Muscle of leg (tissue), 11 donors: Measurements from ENCODE around the gene KLHL41. TPM values are rescaled to one million over a fixed set of nuclear protein-coding genes. Genes with fewer than 3 reads are reported as not detected.
A peak's percentile ranks its signal among the peaks of the same experiment; 100 is the strongest.
"Not testable (repeated sequence)": the region's sequence is repeated elsewhere in the genome, so short reads cannot be mapped to it uniquely, and the experiment has no call there.

ENCODE experiments used
- DNase-seq: peaks from one replicate; pipeline ENCODE4 v3.0.0; 2013
- H3K27ac ChIP-seq: one replicate; pipeline ENCODE4 v1.5.1; 2013; ENCODE audit warnings: mild to moderate bottlenecking, low read length, control low read depth
- H3K27me3 ChIP-seq: one replicate; pipeline ENCODE4 v1.6.1; 2013; ENCODE audit warnings: low read length; ENCODE audit not compliant: control insufficient read depth, insufficient read depth
- H3K36me3 ChIP-seq: one replicate; pipeline ENCODE4 v1.6.1; 2013; ENCODE audit warnings: low read length; ENCODE audit not compliant: control insufficient read depth, insufficient read depth
- H3K4me1 ChIP-seq: one replicate; pipeline ENCODE4 v1.6.1; 2013; ENCODE audit warnings: low read length; ENCODE audit not compliant: control insufficient read depth, insufficient read depth
- H3K4me3 ChIP-seq: one replicate; pipeline ENCODE4 v1.5.1; 2013; ENCODE audit warnings: low read length, control low read depth
- H3K9me3 ChIP-seq: replicated peaks from 2 replicates; pipeline ENCODE4 v1.6.1; 2013; ENCODE audit warnings: low read depth, low read length; ENCODE audit not compliant: control insufficient read depth
- WGBS: methylation state at CpG from one replicate; pipeline ENCODE4 v1.1.5; 2013; ENCODE audit warnings: missing lambda C conversion rate; ENCODE audit not compliant: insufficient coverage; 5-methylcytosine and 5-hydroxymethylcytosine counted together
- polyA plus RNA-seq, 8 donors: library from polyadenylated mRNA; unstranded; fragments of 120-200 nt; gene quantifications; one replicate each; pipeline versions ENCODE4 v1.2.1 to v1.2.3, GENCODE V29; 2013; ENCODE audit warnings: inconsistent platforms in 1 of 8, low replicate concordance in 1 of 8; ENCODE audit not compliant: insufficient read length in 8 of 8, insufficient read depth in 1 of 8
- total RNA-seq: library from RNA; stranded (reverse); fragments of 120-200 nt; gene quantifications from one replicate; pipeline ENCODE4 v1.2.4, GENCODE V29; 2013

The KLHL41 gene
- total and polyA plus RNA-seq, 9 donors = 2,102 to 3,717 (median 2,863) TPM

DNA sequence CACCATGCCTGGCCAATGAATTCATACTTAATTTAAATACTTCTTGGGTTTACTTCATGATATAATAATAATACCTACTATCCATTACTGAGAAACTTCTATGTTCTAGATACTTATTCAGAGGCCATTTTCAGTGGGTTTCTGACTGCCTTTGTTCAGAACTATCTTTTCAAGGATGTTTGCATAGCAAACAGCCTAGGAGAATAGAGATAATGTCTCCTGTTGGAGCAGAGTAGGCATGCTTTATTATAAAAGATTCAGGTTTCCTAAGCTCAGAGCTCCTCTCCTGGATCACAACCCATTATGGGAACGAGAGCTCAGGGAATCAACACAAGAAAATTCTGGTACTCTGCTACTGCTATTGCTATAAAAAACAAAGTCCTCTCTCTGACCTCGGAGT lies 53.0 kb downstream of the KLHL41 start:
- Histone ChIP-seq H3K27ac (no peak overlapping the region), H3K27me3 (no peaks in the 10 kb centered on the region), H3K4me1 (no peaks in the 10 kb centered on the region), H3K36me3 (peaks cover 3% of the 10 kb centered on the region), H3K9me3 (no peaks in the 10 kb centered on the region), H3K4me3 (no peak overlapping the region)
- DNase-seq = no peak
- 100% methylated on average over 2 of the region's 2 CpGs for WGBS

DNA sequence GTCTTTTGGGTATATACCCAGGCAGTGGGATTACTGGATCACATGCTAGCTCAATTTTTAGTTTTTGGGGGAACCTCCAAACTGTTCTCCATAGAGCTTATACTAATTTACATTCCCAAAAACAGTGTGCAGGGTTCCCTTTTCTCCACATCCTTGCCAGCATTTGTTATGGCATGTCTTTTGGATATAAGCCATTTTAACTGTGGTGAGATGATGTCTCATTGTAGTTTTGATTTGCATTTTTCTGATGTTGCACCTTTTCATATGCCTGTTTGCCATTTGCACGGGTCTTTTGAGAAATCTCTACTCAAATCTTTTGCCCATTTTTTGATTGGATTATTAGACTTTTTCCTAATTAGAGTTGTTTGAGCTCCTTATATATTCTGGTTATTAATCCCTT lies 56.2 kb downstream of the KLHL41 start:
- Histone ChIP-seq H3K27me3 (no peaks in the 10 kb centered on the region), H3K9me3 (no peaks in the 10 kb centered on the region), H3K4me3 (no peak overlapping the region), H3K27ac (no peak overlapping the region), H3K4me1 (no peaks in the 10 kb centered on the region), H3K36me3 (no peaks in the 10 kb centered on the region)
- no peak for DNase-seq
- no CpG with 5 or more reads among the region's 1 CpG for whole genome bisulfite sequencing

GRCh38 chr2:169569948-169570347 lies 60.4 kb downstream of the KLHL41 start:
- no peak for DNase-seq
- no CpG with 5 or more reads among the region's 2 CpGs for WGBS

GRCh38 chr2:169570752-169571151 lies 61.2 kb downstream of the KLHL41 start:
- not testable (repeated sequence) for DNase-seq, H3K36me3 ChIP-seq, H3K9me3 ChIP-seq, H3K4me1 ChIP-seq, H3K4me3 ChIP-seq, H3K27me3 ChIP-seq, H3K27ac ChIP-seq
- WGBS = no CpG with 5 or more reads among the region's 4 CpGs

More at GRCh38 chr2:169569948-169570347, 60.4 kb downstream of the KLHL41 start:
- Histone ChIP-seq H3K27ac (no peak overlapping the region), H3K9me3 (no peaks in the 10 kb centered on the region), H3K4me1 (peaks cover 3% of the 10 kb centered on the region), H3K4me3 (no peak overlapping the region), H3K27me3 (no peaks in the 10 kb centered on the region), H3K36me3 (no peaks in the 10 kb centered on the region)

- H3K36me3 ChIP-seq = no peaks in the 10 kb centered on the region
- 80% methylated on average over 1 of the region's 3 CpGs for WGBS
- no peak overlapping the region for H3K4me3 ChIP-seq
- no peak overlapping the region for H3K27ac ChIP-seq
- DNase-seq = no peak
- no peaks in the 10 kb centered on the region for H3K27me3 ChIP-seq
- no peaks in the 10 kb centered on the region for H3K9me3 ChIP-seq
- H3K4me1 ChIP-seq = peaks cover 3% of the 10 kb centered on the region
Observed at GRCh38 chr2:169571571-169571970, 62.1 kb downstream of the KLHL41 start.

DNA sequence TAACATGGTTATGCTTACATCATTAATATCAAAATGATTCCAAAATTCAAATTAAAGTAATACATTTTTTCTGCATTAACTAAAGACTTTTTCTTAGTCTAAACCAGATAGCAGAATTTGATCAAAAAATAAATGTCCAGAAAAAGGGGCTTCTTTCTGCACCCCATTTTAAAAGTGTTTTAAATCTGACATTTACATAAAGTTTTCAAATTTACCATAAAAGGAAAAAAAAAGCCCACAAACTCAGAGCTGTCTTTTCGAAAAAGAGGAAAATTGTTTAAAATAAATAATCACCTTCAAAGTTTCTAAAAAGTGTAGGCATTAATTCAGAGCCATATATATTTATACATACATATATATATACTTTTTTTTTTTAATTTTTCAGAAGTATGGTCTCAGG lies 62.7 kb downstream of the KLHL41 start:
- Histone ChIP-seq H3K27me3 (no peaks in the 10 kb centered on the region), H3K36me3 (no peaks in the 10 kb centered on the region), H3K9me3 (no peaks in the 10 kb centered on the region), H3K27ac (no peak overlapping the region), H3K4me3 (no peak overlapping the region), H3K4me1 (peaks cover 3% of the 10 kb centered on the region)
- no peak for DNase-seq
- no CpG with 5 or more reads among the region's 1 CpG for WGBS

DNA sequence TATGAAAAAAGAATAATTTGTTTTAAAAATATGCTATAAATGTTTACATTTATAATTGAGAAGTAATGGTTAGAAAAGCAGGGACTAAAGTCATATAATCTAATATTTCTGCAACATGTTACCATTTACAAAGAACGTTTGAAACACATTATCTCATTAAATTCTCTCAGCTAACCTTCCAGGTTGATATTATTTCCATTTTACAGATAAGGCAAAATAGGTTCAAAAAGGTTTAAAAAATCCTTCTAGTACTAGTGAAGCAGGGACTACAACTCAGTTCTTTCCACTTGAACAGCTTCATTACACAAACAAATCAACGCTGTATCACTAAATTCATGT lies 63.3 kb downstream of the KLHL41 start:
- H3K36me3 ChIP-seq = no peaks in the 10 kb centered on the region
- H3K27me3 ChIP-seq = no peaks in the 10 kb centered on the region
- H3K4me1 ChIP-seq = peaks cover 3% of the 10 kb centered on the region
- H3K4me3 ChIP-seq = peak overlapping the region; percentile 82
- DNase-seq = no peak
- H3K27ac ChIP-seq = no peak overlapping the region
- H3K9me3 ChIP-seq = no peaks in the 10 kb centered on the region
- 20% methylated on average over 1 of the region's 2 CpGs for WGBS

DNA sequence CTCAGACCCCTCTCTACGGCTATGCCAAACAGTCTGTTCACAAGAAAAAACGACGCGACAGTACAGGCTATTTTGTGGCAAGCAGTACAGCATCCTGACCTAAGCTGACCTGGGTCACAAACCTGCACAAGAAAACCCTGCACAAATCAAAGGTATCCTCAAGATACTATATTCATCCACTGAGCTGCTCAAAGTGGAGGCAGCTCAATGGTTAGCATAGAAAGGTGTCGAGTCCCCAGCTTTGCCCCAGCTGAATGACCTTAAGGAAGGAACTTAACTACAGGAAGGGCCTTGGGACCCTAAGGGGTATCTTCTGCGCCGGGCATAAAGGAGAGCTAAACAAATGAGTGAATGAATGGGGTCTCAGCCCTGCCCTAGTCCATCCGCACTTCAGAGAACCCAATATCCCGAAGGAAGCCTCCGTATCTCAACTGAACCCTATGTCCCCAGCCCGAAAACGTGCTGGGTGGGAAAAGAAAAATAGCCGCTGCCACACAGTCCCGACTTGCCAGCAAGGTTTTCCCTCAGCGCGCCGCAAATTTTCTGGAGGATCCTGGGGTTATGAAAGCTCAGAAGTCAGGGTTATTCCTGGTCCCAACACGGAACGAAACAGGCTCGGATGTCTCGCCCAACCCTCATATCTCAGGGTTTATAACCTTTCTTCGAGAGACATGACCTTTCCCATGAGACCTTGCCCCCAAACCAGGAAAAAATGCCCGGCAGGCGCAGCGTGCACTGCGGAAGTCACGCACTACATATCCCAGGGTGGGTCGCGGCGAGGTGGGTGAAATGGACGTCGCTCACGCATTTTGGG lies 63.9 kb downstream of the KLHL41 start, which contains the start of gene FASTKD1:
Gene FASTKD1 (minus strand): TSS at position 706 of the 814 bp plus-strand sequence. CDS start 1,836 bp downstream, outside the sequence.
- H3K36me3 ChIP-seq = no peaks in the 10 kb centered on the region
- H3K4me3 ChIP-seq = peak within 1 kb of the TSS; percentile 82
- H3K4me1 ChIP-seq = peaks cover 3% of the 10 kb centered on the region
- WGBS = 1% methylated on average over 20 of the region's 33 CpGs
- peak; percentile 96 for DNase-seq
- H3K27ac ChIP-seq = peak within 1 kb of the TSS; percentile 79
- H3K9me3 ChIP-seq = no peaks in the 10 kb centered on the region
- no peaks in the 10 kb centered on the region for H3K27me3 ChIP-seq

DNA sequence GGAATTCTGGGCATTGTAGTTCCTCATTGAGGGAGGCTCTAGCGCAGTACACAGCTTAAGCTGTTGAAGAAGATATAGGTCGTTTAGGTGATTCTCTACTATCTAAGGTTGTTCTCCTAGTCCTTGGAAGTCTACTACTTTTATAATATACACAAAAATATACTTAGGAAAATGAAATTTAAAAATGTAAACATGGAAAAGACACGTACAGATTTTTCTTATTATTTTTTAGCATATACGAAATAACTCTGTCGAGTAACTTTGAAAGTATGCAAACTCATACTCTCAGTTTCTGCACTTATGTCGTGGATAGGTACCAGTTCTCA lies 64.4 kb downstream of the KLHL41 start:
- WGBS = no CpG with 5 or more reads among the region's 6 CpGs
- DNase-seq = no peak
- H3K36me3 ChIP-seq = no peaks in the 10 kb centered on the region
- H3K9me3 ChIP-seq = no peaks in the 10 kb centered on the region
- peaks cover 3% of the 10 kb centered on the region for H3K4me1 ChIP-seq
- H3K27ac ChIP-seq = no peak overlapping the region
- H3K27me3 ChIP-seq = no peaks in the 10 kb centered on the region
- H3K4me3 ChIP-seq = peak overlapping the region; percentile 82

DNA sequence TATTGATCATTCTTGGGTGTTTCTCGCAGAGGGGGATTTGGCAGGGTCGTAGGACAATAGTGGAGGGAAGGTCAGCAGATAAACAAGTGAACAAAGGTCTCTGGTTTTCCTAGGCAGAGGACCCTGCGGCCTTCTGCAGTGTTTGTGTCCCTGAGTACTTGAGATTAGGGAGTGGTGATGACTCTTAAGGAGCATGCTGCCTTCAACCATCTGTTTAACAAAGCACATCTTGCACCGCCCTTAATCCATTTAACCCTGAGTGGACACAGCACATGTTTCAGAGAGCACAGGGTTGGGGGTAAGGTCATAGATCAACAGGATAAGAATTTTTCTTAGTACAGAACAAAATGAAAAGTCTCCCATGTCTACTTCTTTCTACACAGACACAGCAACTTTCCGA lies 65.0 kb downstream of the KLHL41 start:
- not testable (repeated sequence) for DNase-seq, H3K27me3 ChIP-seq, H3K4me1 ChIP-seq, H3K36me3 ChIP-seq, H3K4me3 ChIP-seq, H3K9me3 ChIP-seq, H3K27ac ChIP-seq
- no CpG with 5 or more reads among the region's 5 CpGs for WGBS

GRCh38 chr2:169575264-169575663 lies 65.8 kb downstream of the KLHL41 start:
- not testable (repeated sequence) for H3K4me1 ChIP-seq, DNase-seq, H3K36me3 ChIP-seq, H3K4me3 ChIP-seq, H3K9me3 ChIP-seq, H3K27ac ChIP-seq, H3K27me3 ChIP-seq
- 85% methylated on average over 10 of the region's 36 CpGs for WGBS
